Stimulated activated CD8-positive, alpha-beta memory T cell treated with anti-CD3 and anti-CD28 coated beads, Interleukin-15, amount 100 ng/mL, for 48 hours (primary cell): ENCODE results near the gene BPIFB6.

Experiments used
- DNase-seq, 2 donors: peaks; one replicate each; pipeline ENCODE4 v3.0.0-alpha.2; 2020; ENCODE audit warnings: low read depth in 2 of 2

The BPIFB6 gene

DNA sequence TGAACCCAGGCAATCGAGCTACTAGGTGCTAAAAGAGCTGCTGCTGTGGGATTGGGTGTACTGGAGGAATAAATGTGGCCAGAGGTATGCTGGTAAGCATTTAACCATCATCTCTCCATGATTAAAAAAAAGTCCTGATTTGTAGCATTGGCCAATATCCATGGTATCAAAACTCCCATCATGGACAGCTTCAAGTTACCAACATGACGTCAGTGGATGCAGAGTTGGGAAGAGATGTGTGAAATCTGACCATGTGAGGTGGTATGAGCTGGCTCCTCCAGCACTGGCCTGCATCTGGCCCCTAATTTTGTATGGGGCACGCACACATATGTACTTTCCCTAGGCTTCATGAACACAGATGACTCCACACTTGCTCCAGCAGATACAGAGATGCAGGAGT lies 59.7 kb downstream of the BPIFB6 start:
- no peak for DNase-seq

DNA sequence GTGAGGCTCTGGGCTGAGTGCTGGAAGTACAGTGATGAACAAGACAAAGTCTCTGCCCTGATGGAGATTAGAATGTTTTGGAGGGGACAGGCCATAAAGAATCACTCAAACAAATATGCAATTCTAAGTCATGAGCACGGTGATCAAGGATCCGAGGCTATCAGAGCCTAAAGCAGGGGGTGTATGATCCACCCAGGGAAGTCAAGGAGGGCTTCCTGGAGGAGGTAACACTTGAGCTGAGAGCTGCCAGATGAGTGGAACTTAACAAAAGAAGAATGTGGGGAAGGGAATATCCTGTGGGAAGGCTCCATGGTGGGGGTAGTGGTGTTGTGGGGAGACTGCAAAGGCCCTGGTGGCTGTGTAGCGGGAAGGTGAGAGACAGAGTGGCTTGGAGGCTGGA lies 60.2 kb downstream of the BPIFB6 start:
- no peak for DNase-seq

DNA sequence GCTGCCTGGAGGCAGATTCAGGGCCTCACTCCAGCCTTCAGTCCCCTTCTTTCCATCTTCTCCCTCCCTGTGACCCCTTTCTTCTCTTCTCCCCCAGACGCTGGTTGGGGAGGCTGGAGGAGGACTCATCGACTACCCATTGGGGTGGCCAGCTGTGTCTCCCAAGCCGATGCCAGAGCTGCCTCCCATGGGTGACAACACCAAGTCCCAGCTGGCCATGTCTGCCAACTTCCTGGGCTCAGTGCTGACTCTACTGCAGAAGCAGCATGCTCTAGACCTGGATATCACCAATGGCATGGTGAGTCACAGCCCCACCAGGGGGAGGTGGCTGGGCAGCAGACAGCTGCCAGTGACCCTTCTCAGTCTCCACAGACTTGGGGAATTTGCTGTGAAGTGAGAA lies 60.9 kb downstream of the BPIFB6 start:
- DNase-seq: no peak

DNA sequence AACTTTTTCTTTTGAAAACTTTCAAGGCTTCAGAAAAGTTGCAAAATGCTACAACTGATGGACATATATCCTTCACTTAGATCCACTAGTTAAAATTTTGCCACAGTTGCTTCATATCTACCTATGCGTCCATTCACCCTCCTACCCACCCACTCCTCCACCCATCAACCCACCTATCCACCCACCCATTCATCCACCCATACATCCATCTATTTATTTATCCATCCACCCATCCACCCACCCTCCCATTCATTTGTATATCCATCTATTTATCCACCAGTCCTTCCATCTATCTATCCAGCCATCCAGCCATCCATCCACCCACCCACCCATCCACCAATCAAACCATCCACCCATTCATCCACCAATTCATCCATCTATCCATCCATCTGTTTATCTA lies 61.6 kb downstream of the BPIFB6 start:
- DNase-seq: no peak

DNA sequence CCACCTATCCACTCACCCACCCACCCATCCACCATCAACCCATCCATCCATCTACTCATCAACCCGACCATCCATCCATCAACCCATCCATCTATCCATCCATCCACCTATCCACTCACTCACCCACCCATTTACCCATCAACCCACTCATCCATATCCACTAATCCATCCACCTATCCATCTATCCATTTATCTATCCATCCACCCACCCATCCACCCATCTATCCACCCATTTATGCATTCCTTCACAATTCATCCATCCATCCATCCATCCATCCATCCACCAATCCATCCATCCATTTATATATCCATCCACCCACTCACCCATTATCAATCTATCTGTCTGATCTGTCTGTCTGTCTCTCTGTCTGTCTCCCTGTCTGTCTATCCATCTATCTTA lies 62.1 kb downstream of the BPIFB6 start:
- DNase-seq: no peak
